Colonic mucosa (tissue), 4 donors: Measurements from ENCODE around the gene ZNF678. TPM values are rescaled to one million over a fixed set of nuclear protein-coding genes. Genes with fewer than 3 reads are reported as not detected.

Experiments
- DNase-seq: peaks from one replicate; pipeline ENCODE4 v3.0.0-alpha.2; 2020
- H3K27ac ChIP-seq: fragments of 200-600 bp; one replicate; pipeline ENCODE4 v1.8.0; 2021
- H3K27me3 ChIP-seq: fragments of 200-600 bp; one replicate; pipeline ENCODE4 v1.8.0; 2021
- H3K36me3 ChIP-seq: fragments of 200-600 bp; one replicate; pipeline ENCODE4 v1.8.0; 2021
- H3K4me1 ChIP-seq: fragments of 200-600 bp; one replicate; pipeline ENCODE4 v1.8.0; 2021; ENCODE audit warnings: mild to moderate bottlenecking
- H3K4me3 ChIP-seq: fragments of 200-600 bp; one replicate; pipeline ENCODE4 v1.8.0; 2021
- H3K9ac ChIP-seq, 2 donors: one replicate each; pipeline ENCODE4 v1.7.0; 2013; ENCODE audit warnings: control low read depth in 2 of 2, low read depth in 2 of 2, low read length in 2 of 2
- H3K9me3 ChIP-seq: fragments of 200-600 bp; one replicate; pipeline ENCODE4 v1.8.0; 2021
- CTCF ChIP-seq: fragments of 200-600 bp; IDR thresholded peaks from one replicate; pipeline ENCODE4 v1.8.0; 2022; ENCODE audit warnings: antibody characterized with exemption, mild to moderate bottlenecking
- intact Hi-C: fragments of 100-400 bp; cut with DNase I; formaldehyde crosslinking; loops from one replicate; pipeline ENCODE4 v1.14.1; 2022
- total RNA-seq, 2 donors: library from RNA; stranded (reverse); fragmentation: NEBNext Ultra II Directional in 1 of 2; extraction: Animal tissue kit (Norgen Biotek cat#: 25700) in 1 of 2; gene quantifications; one replicate each; pipeline ENCODE4 v1.2.1, GENCODE V29; 2021
- donor health status: healthy.
- donor health status: DM: no; HTN: no; CAD: no.
- donor health status: DM: no; HTN: no; CAD: no.

Gene ZNF678
- total RNA-seq, 2 donors from 2014 or later, result 7.4 to 10.4 TPM

GRCh38 chr1:227632325-227632724 is 69.0 kb downstream of the ZNF678 start:
- Histone ChIP-seq H3K27ac (no peak overlapping the region), H3K4me1 (no peaks in the 10 kb centered on the region), H3K9ac (no peak overlapping the region), H3K4me3 (no peak overlapping the region), H3K9me3 (no peaks in the 10 kb centered on the region), H3K36me3 (no peaks in the 10 kb centered on the region), H3K27me3 (no peaks in the 10 kb centered on the region)
- intact Hi-C loops, result no loop called here
- TF ChIP-seq CTCF, result no peak
- no peak for DNase-seq

- no peak for DNase-seq
- no peaks in the 10 kb centered on the region for H3K36me3 ChIP-seq
- H3K4me3 ChIP-seq, result no peak overlapping the region
- no peak for TF ChIP-seq CTCF
- no peak overlapping the region for H3K27ac ChIP-seq
- H3K9ac ChIP-seq, result no peak overlapping the region
- H3K27me3 ChIP-seq, result no peaks in the 10 kb centered on the region
- no peaks in the 10 kb centered on the region for H3K4me1 ChIP-seq
- no peaks in the 10 kb centered on the region for H3K9me3 ChIP-seq
- intact Hi-C loops, result no loop called here
Observed at GRCh38 chr1:227635596-227635995, 72.2 kb downstream of the ZNF678 start.

GRCh38 chr1:227654431-227654830 is 91.1 kb downstream of the ZNF678 start:
- TF ChIP-seq CTCF, result no peak
- Histone ChIP-seq H3K4me1 (no peaks in the 10 kb centered on the region), H3K9me3 (peaks cover 23% of the 10 kb centered on the region), H3K36me3 (peaks cover 22% of the 10 kb centered on the region), H3K27ac (no peak overlapping the region), H3K4me3 (no peak overlapping the region), H3K27me3 (no peaks in the 10 kb centered on the region), H3K9ac (no peak overlapping the region)
- no peak for DNase-seq
- intact Hi-C loops, result no loop called here

GRCh38 chr1:227654858-227655752 is 91.7 kb downstream of the ZNF678 start:
- H3K27ac ChIP-seq, result no peak overlapping the region
- H3K36me3 ChIP-seq, result peaks cover 22% of the 10 kb centered on the region
- peaks cover 24% of the 10 kb centered on the region for H3K9me3 ChIP-seq
- no peaks in the 10 kb centered on the region for H3K27me3 ChIP-seq
- DNase-seq, result no peak
- TF ChIP-seq CTCF, result no peak
- no peak overlapping the region for H3K9ac ChIP-seq
- no peaks in the 10 kb centered on the region for H3K4me1 ChIP-seq
- intact Hi-C loops, result no loop called here
- no peak overlapping the region for H3K4me3 ChIP-seq

- Histone ChIP-seq H3K36me3 (no peaks in the 10 kb centered on the region), H3K4me3 (no peak overlapping the region), H3K9me3 (peaks cover 27% of the 10 kb centered on the region), H3K27ac (no peak overlapping the region), H3K27me3 (no peaks in the 10 kb centered on the region), H3K4me1 (no peaks in the 10 kb centered on the region), H3K9ac (no peak overlapping the region)
- intact Hi-C loops, result no loop called here
- TF ChIP-seq CTCF, result no peak
- DNase-seq, result no peak
Observed at GRCh38 chr1:227661495-227661894, 98.1 kb downstream of the ZNF678 start.
